Panc1 (cell line): ENCODE data around the gene RMND5A.
"Not testable (repeated sequence)": the region's sequence is repeated elsewhere in the genome, so short reads cannot be mapped to it uniquely, and the experiment has no call there.

Source experiments
- CTCF ChIP-seq: fragments of 450-650 bp; IDR thresholded peaks from 2 replicates; pipeline ENCODE4 v1.5.1; 2017; ENCODE audit warnings: mild to moderate bottlenecking
- SIN3A ChIP-seq: IDR thresholded peaks from 2 replicates; pipeline ENCODE4 v1.6.1; 2012; ENCODE audit warnings: low read depth, mild to moderate bottlenecking, low read length, moderate library complexity, borderline replicate concordance; ENCODE audit not compliant: insufficient read depth
- TCF7L2 ChIP-seq: IDR thresholded peaks from 2 replicates; pipeline ENCODE4 v1.6.1; 2011; ENCODE audit warnings: mild to moderate bottlenecking, low read depth, low read length, inconsistent platforms

GRCh38 chr2:86739485-86739884 lies 19.4 kb downstream of the RMND5A start:
- TF ChIP-seq CTCF, SIN3A, TCF7L2: not testable (repeated sequence)
